Mesendoderm (in vitro differentiated cells): ENCODE results near the gene KAT6B.

Source experiments
- DNase-seq: peaks from one replicate; pipeline ENCODE4 v3.0.0; 2013
- H2AK5ac ChIP-seq: 2 replicates; pipeline ENCODE4 v1.6.1; 2013; ENCODE audit warnings: low read length, inconsistent platforms
- H2BK120ac ChIP-seq: 2 replicates; pipeline ENCODE4 v1.6.1; 2013; ENCODE audit warnings: low read depth, mild to moderate bottlenecking, low read length, moderate library complexity, mixed read lengths
- H2BK15ac ChIP-seq: replicated peaks from 2 replicates; pipeline ENCODE4 v1.6.1; 2013; ENCODE audit warnings: low read depth, mild to moderate bottlenecking, moderate library complexity
- H2BK5ac ChIP-seq: 2 replicates; pipeline ENCODE4 v1.6.1; 2013; ENCODE audit warnings: low read length, inconsistent platforms
- H3K18ac ChIP-seq: 2 replicates; pipeline ENCODE4 v1.6.1; 2013; ENCODE audit warnings: mild to moderate bottlenecking, low read length, mixed read lengths
- H3K23ac ChIP-seq: one replicate; pipeline ENCODE4 v1.6.1; 2013; ENCODE audit warnings: low read length
- H3K27ac ChIP-seq: 2 replicates; pipeline ENCODE4 v1.5.1; 2013; ENCODE audit warnings: low read depth, mild to moderate bottlenecking, inconsistent platforms, low read length, moderate library complexity
- H3K27me3 ChIP-seq: 2 replicates; pipeline ENCODE4 v1.6.1; 2013; ENCODE audit warnings: low read length, control low read depth, mild to moderate bottlenecking, inconsistent platforms; ENCODE audit not compliant: insufficient read depth, poor library complexity
- H3K36me3 ChIP-seq: 2 replicates; pipeline ENCODE4 v1.6.1; 2013; ENCODE audit warnings: low read length, inconsistent platforms; ENCODE audit not compliant: control insufficient read depth, insufficient read depth
- H3K4ac ChIP-seq: one replicate; pipeline ENCODE4 v1.6.1; 2013; ENCODE audit warnings: low read depth, mild to moderate bottlenecking, low read length, moderate library complexity
- H3K4me1 ChIP-seq: 2 replicates; pipeline ENCODE4 v1.6.1; 2013; ENCODE audit warnings: low read depth, low read length, inconsistent platforms; ENCODE audit not compliant: control insufficient read depth
- H3K4me2 ChIP-seq: 2 replicates; pipeline ENCODE4 v1.6.1; 2013; ENCODE audit warnings: low read length
- H3K4me3 ChIP-seq: 2 replicates; pipeline ENCODE4 v1.5.1; 2013; ENCODE audit warnings: mild to moderate bottlenecking, low read length
- H3K56ac ChIP-seq: one replicate; pipeline ENCODE4 v1.6.1; 2013; ENCODE audit warnings: low read length
- H3K79me1 ChIP-seq: 2 replicates; pipeline ENCODE4 v1.6.1; 2013; ENCODE audit warnings: low read length, inconsistent platforms
- H3K79me2 ChIP-seq: 2 replicates; pipeline ENCODE4 v1.6.1; 2013; ENCODE audit warnings: mild to moderate bottlenecking, low read length; ENCODE audit not compliant: control insufficient read depth, insufficient read depth
- H3K9ac ChIP-seq: 2 replicates; pipeline ENCODE4 v1.6.1; 2013; ENCODE audit warnings: low read length, inconsistent platforms
- H4K5ac ChIP-seq: one replicate; pipeline ENCODE4 v1.6.1; 2013; ENCODE audit warnings: low read length
- H4K8ac ChIP-seq: one replicate; pipeline ENCODE4 v1.6.1; 2013; ENCODE audit warnings: low read depth, mild to moderate bottlenecking, control low read depth, low read length, moderate library complexity
- WGBS: extraction: QIAGEN DNeasy Blood & Tissue Kit; methylation state at CpG from one replicate; pipeline ENCODE4 v1.1.7; 2013; ENCODE audit warnings: low lambda C conversion rate, missing lambda C conversion rate; ENCODE audit not compliant: insufficient coverage; ENCODE audit errors: extremely low coverage; 5-methylcytosine and 5-hydroxymethylcytosine counted together

The KAT6B gene

DNA sequence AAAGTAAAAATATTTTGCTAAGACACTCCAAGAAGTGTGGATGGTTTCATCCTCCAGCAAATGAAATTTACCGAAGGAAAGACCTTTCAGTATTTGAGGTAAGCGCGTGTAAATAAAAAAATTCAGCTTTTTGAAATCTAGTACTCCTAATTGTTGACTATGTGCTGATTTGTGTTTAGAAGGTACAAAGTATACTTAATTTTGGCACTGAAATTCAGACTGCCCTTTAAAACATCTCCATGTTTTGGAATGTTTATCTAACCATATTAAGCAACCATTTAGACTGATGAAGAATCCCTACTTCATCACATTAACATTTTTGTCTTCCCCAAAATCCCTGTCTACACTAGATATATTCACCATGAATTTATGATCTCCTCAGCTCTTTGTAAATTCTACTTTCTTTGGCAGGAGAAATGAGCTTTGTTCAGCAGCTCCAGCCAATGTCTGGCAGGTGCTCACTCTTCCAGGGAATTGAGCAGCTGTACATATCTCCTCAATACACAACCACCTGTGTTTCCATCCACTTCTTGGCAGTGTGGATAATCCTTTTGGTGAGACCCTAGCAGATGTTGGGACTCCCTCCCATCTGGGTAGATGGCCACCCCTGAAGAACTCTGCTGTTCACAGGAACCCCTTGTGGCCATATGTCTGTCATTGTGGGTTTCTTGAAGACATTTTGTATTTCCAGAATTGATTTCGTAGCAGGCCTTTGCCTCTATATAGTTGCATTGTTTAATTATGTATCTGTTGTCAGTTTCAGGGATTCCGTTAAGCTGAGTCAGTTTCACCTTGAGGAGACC lies 155.6 kb downstream of the KAT6B start:
- H2AK5ac ChIP-seq: no peak overlapping the region
- H3K79me2 ChIP-seq: no peaks in the 10 kb centered on the region
- H3K4ac ChIP-seq: no peak overlapping the region
- no CpG with 5 or more reads among the region's 5 CpGs for WGBS
- no peak overlapping the region for H2BK5ac ChIP-seq
- H4K8ac ChIP-seq: no peak overlapping the region
- H4K5ac ChIP-seq: no peak overlapping the region
- no peaks in the 10 kb centered on the region for H3K36me3 ChIP-seq
- DNase-seq: no peak
- H3K9ac ChIP-seq: no peak overlapping the region
- no peak overlapping the region for H3K18ac ChIP-seq
- no peaks in the 10 kb centered on the region for H3K4me1 ChIP-seq
- H3K4me3 ChIP-seq: no peak overlapping the region
- H3K79me1 ChIP-seq: no peaks in the 10 kb centered on the region
- H3K56ac ChIP-seq: no peak overlapping the region
- no peak overlapping the region for H3K27ac ChIP-seq
- H3K23ac ChIP-seq: no peak overlapping the region
- H2BK120ac ChIP-seq: no peak overlapping the region
- H2BK15ac ChIP-seq: no peak overlapping the region
- no peaks in the 10 kb centered on the region for H3K27me3 ChIP-seq
- no peak overlapping the region for H3K4me2 ChIP-seq

DNA sequence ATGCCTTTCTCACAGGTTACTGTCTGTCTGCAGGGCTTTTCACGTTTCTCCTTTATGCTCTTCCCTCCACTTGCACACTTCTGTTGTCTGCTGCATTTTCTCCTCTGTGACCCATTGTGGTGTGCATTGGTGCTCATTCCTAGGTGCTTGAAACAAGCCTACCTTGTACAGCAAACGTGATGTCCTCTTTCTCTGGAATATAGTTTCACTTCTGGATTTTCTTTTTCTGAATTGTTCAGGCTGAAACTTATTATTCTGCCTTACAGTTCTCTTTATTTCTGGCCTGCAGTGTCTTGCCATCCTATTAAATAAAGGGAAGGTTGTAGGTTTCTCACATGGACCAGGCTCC lies 156.2 kb downstream of the KAT6B start:
- Histone ChIP-seq H3K79me2 (no peaks in the 10 kb centered on the region), H2AK5ac (no peak overlapping the region), H3K56ac (no peak overlapping the region), H4K5ac (no peak overlapping the region), H2BK120ac (no peak overlapping the region), H2BK5ac (no peak overlapping the region), H3K4me3 (no peak overlapping the region), H3K27ac (no peak overlapping the region), H3K36me3 (no peaks in the 10 kb centered on the region), H2BK15ac (no peak overlapping the region), H3K4me1 (no peaks in the 10 kb centered on the region), H4K8ac (no peak overlapping the region), H3K27me3 (no peaks in the 10 kb centered on the region), H3K9ac (no peak overlapping the region), H3K18ac (no peak overlapping the region), H3K23ac (no peak overlapping the region), H3K79me1 (no peaks in the 10 kb centered on the region), H3K4me2 (no peak overlapping the region), H3K4ac (no peak overlapping the region)
- no peak for DNase-seq
- no CpG with 5 or more reads among the region's 2 CpGs for WGBS

DNA sequence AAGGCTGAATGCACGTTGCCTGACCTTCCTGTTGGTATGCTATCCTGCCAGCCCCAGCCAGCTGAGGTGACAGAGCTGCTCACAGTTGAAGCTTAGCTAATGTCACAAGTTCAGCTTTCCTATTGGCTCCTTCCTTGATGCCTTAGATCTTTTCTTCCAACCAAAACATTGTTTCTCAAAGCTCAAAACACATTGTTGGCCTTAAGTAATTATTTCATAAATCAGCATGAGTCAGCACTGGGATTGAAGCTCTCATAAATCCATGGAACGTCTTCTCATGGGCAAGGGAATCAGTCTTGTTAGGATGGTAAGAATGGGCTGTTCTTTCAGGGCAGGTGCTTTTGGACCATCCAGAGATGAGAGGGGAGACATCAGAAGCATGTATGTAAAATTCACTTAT lies 157.0 kb downstream of the KAT6B start:
- H3K79me2 ChIP-seq: no peaks in the 10 kb centered on the region
- no peak overlapping the region for H3K4me2 ChIP-seq
- H4K8ac ChIP-seq: no peak overlapping the region
- no peak overlapping the region for H2BK120ac ChIP-seq
- H3K79me1 ChIP-seq: no peaks in the 10 kb centered on the region
- DNase-seq: no peak
- no peak overlapping the region for H3K56ac ChIP-seq
- no peak overlapping the region for H3K18ac ChIP-seq
- no peaks in the 10 kb centered on the region for H3K4me1 ChIP-seq
- no peaks in the 10 kb centered on the region for H3K27me3 ChIP-seq
- WGBS: no CpG with 5 or more reads among the region's 2 CpGs
- no peak overlapping the region for H4K5ac ChIP-seq
- H3K4ac ChIP-seq: no peak overlapping the region
- no peak overlapping the region for H3K4me3 ChIP-seq
- H2AK5ac ChIP-seq: no peak overlapping the region
- H3K9ac ChIP-seq: no peak overlapping the region
- H2BK5ac ChIP-seq: no peak overlapping the region
- H3K36me3 ChIP-seq: no peaks in the 10 kb centered on the region
- no peak overlapping the region for H3K23ac ChIP-seq
- H3K27ac ChIP-seq: no peak overlapping the region
- no peak overlapping the region for H2BK15ac ChIP-seq

DNA sequence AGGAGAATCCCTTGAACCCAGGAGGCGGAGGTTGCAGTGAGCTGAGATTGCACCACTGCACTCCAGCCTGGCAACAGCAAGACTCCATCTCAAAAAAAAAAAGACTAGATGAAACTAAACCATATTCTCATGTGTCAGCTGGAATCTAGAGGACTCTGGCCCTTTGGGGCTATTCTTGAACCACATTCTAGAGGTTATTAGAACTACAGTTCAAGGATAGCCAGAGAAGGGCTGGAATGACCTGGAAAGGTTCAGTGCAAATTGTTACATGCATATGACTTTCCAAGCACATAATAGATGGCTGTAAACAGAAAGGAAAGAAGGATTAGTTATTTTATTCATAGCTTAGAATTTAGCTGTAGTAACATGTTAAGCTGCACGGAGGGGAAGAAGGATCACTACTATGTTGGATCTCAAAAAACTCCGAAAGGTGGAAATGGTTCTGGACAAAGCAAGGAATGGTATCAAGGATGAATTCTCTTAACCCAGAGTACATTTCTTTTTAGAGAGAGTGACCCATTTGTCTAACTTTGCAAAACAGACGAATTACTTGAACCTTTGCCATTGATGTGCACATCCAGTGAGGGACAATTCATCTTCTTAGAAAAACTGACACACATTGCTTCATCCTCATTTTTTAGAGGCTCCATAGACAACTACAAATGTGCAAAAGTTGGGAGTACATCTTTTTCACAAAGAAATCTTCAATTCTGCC lies 161.1 kb downstream of the KAT6B start:
- Histone ChIP-seq H3K79me2 (no peaks in the 10 kb centered on the region), H2AK5ac (no peak overlapping the region), H3K23ac (no peak overlapping the region), H3K79me1 (no peaks in the 10 kb centered on the region), H3K36me3 (no peaks in the 10 kb centered on the region), H3K4me2 (no peak overlapping the region), H2BK5ac (no peak overlapping the region), H3K4ac (no peak overlapping the region), H2BK15ac (no peak overlapping the region), H3K9ac (no peak overlapping the region), H4K8ac (no peak overlapping the region), H3K56ac (no peak overlapping the region), H3K4me3 (no peak overlapping the region), H3K27me3 (no peaks in the 10 kb centered on the region), H2BK120ac (no peak overlapping the region), H3K18ac (no peak overlapping the region), H3K27ac (no peak overlapping the region), H3K4me1 (no peaks in the 10 kb centered on the region), H4K5ac (no peak overlapping the region)
- DNase-seq: no peak
- WGBS: no CpG with 5 or more reads among the region's 4 CpGs

DNA sequence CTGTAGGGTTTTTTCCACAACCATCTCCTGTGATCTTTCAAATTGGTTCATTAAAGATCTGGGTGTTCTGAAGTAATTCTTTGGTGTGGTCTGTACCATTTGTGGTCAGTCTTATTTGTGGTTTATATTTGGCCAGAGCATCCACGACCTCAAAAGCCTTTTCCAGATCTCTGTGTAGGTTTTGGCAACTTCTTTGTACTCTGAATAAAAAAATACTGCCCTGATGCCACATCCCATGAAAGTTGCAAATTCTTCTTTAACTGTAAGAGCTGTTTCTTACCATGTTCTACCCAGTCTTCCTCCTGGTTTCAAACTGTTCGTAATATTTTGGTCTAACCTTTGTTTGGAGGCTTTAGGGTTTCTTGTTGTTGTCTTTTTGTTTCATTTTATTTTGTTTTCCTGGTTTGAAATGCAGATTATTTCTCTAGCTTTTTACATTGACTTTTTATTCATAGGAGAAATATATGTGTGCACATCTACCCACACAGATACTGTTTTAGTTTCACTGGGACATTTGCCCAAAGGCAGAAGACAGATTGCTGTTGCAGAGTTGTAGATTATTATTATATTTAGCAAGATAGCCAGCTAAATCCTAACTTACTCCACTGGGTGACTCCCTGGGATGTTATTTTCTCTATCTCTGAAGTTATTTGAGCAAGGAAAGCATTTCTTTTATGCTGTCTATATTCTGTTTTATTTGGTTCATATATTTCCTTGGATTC lies 161.8 kb downstream of the KAT6B start:
- Histone ChIP-seq H4K8ac (no peak overlapping the region), H3K23ac (no peak overlapping the region), H2BK15ac (no peak overlapping the region), H3K27me3 (no peaks in the 10 kb centered on the region), H3K79me2 (no peaks in the 10 kb centered on the region), H3K4ac (no peak overlapping the region), H4K5ac (no peak overlapping the region), H3K79me1 (no peaks in the 10 kb centered on the region), H3K4me1 (no peaks in the 10 kb centered on the region), H2AK5ac (no peak overlapping the region), H3K9ac (no peak overlapping the region), H2BK120ac (no peak overlapping the region), H3K27ac (no peak overlapping the region), H3K36me3 (no peaks in the 10 kb centered on the region), H3K4me2 (no peak overlapping the region), H3K18ac (no peak overlapping the region), H3K4me3 (no peak overlapping the region), H3K56ac (no peak overlapping the region), H2BK5ac (no peak overlapping the region)
- no CpG with 5 or more reads among the region's 2 CpGs for WGBS
- no peak for DNase-seq
